GM18519 (cell line): ENCODE measurements around the gene ZNF248.
"Not testable (repeated sequence)": the region's sequence is repeated elsewhere in the genome, so short reads cannot be mapped to it uniquely, and the experiment has no call there.

Source experiments
- ATAC-seq: cut with Tn5 transposase; IDR thresholded peaks from one replicate; pipeline ENCODE4 v1.9.1; 2021; ENCODE audit warnings: mild to moderate bottlenecking, moderate library complexity; ENCODE audit not compliant: unreplicated experiment, low FRiP score

Gene ZNF248

DNA sequence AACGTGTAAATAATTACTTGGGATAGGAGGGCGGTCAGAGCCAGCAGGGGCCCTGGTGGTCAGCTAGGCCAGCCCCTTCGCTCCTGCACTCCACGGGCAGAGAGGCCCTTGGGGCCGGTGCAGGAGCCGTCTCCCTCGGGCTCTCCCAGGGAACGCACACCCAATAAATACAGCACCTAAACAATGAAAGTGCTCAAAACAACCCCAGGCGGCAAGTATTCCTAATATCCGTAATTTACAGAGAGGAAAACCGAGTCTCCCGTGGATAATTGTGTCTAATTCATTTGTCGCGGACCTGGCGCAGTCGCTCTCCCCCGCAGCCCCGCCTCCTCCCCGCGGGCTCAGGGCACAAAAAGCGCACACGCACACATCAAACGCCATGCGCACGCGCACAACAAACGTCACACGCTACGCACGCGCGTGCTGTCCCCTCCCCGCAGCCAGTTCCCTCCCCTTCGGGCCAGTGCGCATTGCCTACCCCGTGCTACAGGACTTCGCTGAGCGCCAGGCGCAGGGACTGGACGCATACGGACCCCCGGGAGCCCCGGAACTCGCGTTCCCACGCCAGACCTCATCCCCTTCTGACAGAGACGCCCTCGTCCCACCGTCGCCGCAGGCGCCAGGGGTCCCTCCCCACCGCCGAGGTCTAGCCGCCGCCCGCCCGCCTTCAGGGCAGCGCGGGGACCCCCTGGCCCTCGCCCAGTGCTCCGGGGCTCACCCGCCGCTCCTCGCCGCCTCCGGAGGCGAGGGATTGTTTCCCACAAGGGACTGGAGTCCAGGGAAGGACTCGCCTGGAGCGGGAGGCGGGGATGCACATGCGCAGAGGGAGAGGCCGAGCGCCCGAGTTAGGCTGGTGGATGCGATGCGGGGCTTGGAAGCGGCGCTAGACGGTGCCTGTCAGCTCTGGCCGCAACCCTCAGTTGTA, at the start of gene ZNF248:
ZNF248 (minus strand) TSS at position 324 of the 925 bp plus-strand sequence. CDS start 1,300 bp downstream, outside the sequence.
- peak; percentile 93 for ATAC-seq

DNA sequence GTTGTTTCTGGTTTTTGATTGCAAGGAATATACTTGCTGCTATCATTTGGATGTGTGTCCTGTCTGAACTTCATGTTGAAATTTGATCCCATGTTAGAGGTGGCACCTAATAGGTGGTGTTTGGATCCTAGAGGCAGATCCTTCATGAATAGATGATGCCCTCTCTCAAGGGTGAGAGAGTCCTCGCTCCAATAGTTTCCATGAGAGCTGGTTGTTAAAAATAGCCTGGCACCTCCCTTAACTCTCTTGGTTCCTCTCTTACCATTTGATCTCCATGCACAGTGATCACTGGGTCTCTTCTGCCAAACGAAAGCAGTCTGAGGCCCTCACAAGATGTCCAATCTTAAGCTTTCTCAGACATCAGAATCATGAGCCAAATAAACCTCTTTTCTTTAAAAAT, 49.0 kb upstream of the ZNF248 start:
- no peak for ATAC-seq

DNA sequence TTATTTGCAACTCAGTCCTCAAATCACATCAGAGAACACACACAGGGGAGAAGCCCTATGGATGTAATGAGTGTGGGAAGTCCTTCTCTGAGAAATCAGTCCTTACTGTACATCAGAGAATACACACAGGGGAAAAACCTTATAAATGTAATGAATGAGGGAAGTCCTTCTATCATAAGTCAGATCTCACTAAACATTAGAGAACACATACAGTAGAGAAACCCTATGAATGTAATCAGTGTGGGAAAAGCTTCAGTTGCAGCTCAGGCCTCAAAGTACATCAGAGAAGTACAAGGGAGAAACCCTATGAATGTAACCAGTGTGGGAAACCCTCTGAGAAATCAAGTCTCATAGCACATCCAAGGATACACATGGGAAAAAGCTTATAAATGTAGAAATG, 39.0 kb upstream of the ZNF248 start:
- ATAC-seq, result no peak

DNA sequence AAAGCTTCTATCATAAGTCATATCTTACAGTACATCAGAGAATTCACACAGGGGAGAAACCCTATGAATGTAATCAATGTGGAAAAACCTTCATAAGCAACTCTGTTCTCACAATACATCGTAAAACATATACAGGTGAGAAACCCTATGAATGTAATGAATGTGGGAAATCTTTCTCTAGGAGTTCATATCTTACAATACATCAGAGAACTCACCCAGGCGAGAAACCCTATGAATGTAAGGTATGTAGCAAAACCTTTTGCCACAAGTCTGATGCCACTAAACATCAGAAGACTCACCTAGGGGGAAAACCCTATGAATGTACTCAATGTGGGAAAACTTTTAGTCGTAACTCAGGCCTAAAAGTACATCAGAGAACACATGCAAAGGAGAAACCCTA, 38.3 kb upstream of the ZNF248 start:
- ATAC-seq, result no peak

DNA sequence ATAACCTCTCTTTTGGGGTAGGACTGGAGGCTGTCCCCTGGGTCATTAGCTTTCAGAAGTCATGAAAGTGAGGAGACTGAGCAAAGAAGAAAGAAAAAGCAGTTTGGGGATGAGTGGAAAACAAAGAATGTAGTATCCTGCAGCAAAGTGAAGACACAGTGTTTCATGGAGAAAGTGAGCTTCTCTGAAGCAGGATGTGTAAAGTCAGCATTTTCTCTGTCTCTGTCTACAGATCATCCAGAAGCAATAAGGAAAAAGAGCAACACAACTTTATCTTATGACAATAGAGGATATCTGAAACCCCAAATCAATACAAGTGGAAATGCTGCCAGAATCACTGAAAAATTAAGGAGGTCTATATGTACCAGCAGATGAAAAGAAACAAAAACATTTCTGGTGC, 28.4 kb upstream of the ZNF248 start:
- no peak for ATAC-seq

DNA sequence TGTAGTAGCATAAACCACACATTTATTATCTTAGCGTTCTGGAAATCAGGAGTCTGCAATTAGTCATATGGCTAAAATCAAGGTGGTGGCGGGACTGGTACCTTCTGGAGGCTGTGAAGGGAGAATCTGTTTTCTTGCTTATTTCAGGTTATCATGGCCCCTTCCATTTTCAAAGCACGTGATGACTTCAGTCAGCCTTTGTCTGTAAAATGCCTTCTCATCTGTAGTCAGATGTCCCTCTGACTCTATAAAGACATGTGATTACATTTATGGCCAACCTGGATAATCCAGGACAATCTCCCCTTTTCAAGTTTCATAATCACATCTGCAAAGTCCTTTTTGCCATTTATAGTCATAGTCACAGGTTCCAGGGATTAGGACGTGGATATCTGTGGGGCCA, 15.5 kb upstream of the ZNF248 start:
- no peak for ATAC-seq

DNA sequence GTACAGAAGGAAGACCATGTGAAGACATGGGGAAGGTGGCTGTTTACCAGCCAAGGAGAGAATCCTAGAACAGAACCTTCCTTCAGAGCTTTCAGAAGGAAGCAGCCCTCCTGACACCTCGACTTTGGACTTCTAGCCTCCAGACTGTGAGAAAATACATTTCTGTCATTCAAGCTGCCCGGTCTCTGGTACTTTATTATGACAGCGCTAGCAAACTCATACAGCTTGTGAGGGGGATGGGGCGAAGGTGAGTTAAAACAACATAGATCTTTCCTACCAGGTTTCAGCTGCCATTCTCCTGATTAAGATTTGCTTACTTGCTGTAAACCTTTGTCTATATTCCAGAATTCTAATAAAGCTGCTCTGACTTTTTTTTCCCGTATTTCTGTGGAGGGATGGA, 14.9 kb upstream of the ZNF248 start:
- no peak for ATAC-seq

DNA sequence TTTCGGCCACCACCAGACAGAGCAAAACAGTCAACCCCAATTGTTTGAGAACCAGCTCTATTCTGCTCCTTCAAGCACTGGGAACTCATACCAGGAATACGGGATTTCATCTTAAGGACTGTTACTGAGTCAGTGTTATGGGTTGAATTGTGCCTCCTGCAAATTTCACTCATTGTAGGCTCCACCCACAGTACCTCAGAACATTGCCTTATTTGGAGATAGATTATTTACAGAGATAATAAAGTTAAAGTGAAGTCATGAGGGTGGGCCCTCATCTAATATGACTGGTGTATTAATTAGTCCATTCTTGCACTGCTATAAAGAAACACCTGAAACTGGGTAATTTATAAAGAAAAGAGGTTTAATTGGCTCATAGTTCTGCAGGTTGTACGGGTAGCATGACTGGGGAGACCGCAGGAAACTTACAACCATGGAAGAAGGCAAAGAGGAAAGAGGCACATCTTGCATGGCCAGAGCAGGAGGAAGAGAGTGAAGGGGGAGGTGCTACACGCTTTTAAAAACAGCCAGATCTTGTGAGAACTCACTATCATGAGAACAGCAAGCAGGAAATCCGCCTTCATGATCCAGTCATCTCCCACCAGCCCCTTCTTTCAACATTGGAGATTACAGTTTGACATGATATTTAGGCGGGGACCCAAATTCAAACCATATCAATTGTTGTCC, 14.3 kb upstream of the ZNF248 start:
- ATAC-seq, result no peak

DNA sequence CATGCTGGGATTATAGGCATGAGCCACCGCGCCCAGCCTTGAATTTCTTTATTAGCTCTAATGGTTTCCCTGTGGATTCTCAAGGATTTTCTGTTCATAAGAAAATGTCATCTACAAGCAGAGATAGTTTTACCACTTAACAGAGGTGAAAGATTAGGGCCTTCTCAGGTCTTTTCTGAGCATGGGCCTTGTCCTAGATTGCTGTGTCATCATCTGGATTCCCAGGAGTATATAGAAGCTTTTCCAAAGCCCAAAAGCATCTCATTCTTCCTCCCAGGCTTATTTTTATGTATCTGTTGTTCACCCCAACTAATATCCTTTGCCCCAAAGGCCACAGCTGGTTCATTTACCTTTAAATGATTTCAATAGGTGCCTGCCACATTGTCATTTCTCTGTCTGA, 13.7 kb upstream of the ZNF248 start:
- ATAC-seq, result no peak

DNA sequence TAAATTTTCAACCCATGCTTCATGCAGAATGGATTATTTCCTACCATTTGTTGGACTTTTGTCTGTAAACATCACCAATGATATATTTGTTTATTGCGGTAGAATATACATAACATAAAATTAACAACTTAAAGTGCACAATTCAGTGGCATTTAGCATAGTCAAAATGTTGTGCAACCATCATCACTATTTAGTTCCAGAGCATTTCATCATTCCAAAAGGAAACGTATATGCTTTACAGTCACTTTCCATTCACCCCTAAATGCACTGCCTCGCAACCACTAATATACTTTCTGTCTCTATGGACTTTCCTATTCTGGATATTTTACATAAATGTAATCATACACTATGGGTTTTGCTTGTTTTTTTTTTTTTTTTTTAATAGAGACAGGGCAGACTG, 11.4 kb upstream of the ZNF248 start:
- ATAC-seq, result no peak

DNA sequence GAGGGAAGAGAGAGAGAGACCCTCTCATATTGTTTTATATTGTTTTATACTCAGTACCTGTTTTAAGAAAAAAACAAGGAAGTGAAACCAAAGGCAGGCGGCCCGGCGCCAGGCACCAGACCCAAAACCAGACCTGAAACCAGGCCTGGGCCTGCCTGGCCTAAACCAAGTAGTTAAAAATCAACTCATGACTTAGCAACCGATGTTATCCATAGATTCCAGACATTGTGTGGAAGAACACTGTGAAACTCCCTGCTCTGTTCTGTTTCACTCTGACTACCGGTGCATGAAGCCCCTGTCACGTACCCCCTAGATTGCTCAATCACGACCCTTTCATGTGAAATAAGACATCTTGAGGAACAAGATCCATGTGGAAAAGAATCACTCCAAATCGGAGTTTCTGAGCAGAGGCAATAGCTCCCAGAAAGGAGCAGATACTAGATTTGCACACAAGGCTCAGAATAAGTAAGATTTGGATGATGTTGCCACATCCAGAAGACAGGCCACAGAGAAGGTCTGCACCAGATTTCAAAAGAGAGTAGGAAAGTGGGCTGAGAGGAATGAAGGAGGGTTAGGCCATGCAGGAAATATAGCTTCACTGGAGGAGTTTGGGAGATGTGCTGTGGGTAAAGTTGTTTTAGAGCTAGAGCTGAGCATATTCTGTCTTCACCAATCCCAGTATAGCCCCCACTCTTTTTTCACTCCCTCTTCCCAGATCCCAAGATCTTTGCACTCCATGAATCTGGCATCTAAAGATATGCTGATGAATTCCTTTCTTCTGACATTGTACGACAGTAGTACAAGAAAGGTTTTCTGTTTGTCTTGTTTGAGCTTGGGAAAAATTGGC, 8.8 kb upstream of the ZNF248 start:
- no peak for ATAC-seq

DNA sequence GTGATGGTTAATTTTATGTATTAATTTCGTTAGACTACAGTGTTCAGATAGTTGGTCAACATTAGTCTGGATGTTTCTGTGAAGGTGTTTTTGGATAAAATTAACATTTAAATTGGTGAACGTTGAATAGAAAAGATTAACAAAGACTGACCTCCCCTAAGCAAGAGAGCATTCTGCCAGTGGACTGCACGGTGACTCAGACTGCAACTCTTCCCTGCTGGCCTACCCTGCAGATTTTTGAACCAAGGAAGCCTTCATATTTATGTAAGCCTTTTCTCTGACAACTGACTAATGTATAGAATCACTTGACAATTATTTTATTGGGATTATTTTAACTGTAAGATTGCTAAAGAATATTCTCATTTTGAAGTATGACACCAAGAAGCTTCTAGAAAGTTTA, 7.9 kb upstream of the ZNF248 start:
- ATAC-seq, result no peak

DNA sequence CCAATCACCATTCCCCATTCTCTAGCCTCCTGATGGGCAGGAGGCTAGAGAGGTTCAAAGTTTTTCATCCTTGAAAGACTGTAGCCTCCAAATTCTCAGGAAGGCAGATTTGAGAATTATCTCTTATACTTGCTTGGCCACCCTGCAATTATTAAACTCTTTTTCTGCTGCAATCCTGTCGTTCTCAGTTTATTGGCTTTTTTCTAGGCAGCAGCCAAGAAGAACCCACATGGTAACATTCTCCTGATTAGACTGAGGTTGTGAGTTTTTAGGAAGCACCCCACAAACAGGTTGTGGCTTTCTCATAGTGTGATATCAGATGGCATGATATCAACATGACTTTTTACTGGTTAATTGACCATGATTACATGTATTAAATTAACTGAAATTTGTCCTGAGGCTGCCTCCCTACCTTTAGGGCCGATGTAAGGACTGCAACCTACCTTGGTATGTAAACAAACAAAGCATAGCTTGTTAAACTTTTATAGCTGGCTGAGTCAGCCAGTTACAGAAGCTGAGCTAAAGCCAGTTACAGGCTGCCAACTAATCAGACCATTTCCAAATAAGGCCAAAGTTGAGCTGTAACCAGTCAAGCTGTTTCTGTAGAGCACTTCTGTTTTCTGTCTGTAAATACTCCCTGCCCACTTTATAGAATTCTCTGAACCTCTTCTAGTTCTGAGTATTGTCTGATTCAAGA, 3.2 kb upstream of the ZNF248 start:
- ATAC-seq, result no peak

DNA sequence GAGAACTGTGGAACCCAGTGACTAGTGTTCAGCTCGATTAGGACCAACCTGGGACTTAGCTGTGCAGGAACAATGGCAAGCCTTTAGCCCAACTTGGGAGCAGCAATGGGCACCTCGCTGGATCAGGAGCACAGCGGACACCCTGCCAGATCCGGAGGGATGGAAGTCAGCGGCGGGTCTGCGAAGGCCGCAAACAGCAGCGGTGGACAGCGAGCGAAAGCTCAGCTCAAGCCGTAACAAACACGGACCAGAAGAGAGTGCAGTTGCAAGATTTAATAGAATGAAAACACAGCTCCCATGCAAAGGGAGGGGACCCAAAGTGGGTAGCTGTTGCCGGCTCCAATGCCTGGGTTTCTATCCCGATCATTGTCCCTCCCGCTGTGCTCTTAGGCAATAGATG, 1.9 kb upstream of the ZNF248 start:
- ATAC-seq, result not testable (repeated sequence)

DNA sequence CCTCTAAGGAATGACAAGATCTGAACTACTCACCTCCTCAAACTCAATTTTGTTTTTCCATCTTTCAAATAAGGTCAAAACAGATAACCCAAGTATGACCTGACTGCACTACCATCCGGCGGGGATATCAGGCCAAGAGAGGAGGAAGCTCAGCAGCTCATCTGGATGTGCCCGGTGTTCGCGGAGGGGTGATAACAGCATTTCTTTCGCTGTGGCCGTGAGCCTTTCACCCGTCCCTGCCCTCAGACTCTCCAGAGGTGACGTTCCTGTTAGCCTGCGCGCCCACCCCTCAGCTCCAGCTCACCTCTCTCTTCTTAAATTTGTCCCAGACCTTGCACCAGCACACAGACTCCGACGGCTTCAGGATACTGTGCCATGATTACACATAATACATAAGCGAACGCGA, 526 bp downstream of the ZNF248 start:
- ATAC-seq, result no peak

DNA sequence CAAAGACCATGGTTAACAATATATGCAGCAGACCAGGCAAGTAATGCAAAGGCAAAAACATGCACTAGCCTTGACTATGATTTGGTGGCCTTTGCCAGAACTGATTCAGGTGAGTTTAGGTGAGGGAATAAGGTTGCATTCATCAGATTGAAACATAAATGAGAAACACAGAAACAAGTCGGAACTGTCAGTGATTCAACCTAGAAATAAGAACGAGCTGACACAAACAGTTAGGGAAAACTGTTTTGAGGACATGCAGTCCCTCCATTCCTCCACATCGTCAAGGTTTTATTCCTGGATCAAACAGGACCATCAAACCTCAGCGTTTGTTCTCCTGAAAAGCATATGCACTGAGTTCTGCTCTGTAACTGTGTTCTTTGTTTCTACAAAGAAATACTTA, 1.8 kb downstream of the ZNF248 start:
- no peak for ATAC-seq

DNA sequence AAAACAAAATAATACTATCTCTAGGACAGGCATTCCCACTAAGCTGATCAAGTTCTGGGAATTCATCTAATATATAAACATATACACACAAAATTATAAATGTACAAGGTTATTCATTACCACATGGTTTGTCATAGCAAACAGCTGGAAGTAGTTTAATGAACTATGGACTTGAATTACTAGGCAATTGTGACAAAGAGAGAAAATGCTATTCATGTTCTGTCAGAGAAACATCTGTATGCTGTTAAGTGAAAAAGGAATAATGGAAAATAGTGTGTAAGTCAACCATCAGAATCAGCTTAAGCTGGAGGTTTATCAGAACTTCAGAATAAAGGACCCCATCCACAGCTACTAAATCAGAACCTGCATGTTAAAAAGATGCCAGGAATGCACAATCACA, 2.8 kb downstream of the ZNF248 start:
- no peak for ATAC-seq

DNA sequence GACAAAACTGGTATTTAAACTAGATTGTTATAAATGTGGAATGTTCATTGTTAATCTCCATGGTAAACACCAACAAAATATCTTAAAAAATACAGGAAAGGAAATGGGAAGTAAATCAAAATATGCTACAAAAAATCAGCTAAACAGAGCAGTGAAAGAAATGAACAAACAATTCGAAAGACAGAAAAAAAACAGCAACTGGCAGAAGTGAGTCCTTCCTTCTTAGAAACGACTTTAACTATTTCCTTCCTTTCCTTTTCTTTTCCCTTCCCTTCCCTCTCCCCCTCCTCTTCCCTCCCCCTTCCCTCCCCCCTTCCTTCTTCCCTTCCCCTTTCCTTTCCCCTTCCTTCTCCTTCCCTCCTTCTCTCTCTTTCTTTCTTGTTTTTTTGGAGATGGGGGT, 12.8 kb downstream of the ZNF248 start:
- ATAC-seq, result no peak

DNA sequence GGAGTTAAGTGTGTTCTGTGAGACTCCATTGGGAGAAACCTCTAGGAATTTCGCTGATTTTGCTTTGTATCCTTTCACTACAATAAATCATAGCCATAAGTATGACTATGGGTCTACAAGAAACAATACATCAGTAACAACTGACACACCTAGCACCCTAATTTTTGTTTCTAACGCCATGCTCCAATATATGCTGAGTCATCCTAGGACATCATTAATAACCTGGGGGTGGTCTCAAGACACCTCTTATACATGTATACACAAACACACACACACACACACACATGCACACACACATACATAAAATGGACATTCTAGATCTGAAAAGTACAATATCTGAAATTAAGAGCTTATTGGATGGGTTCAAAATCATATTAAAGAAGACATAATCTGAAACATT, 18.2 kb downstream of the ZNF248 start:
- no peak for ATAC-seq
